AG04450 (cell line): Measurements from ENCODE around the gene TOR4A. TPM values are rescaled to one million over a fixed set of nuclear protein-coding genes. Genes with fewer than 3 reads are reported as not detected.

Experiments
- CTCF ChIA-PET: fragments of 300-600, 350-600 bp; formaldehyde crosslinking; extraction: SDS; loops from one replicate; lab custom pipeline; 2022; ENCODE audit warnings: antibody characterized with exemption, inconsistent platforms; lab: Charles Lee
- POLR2A ChIA-PET: fragments of 350-600 bp; formaldehyde crosslinking; extraction: SDS; loops from one replicate; lab custom pipeline; 2021; ENCODE audit warnings: antibody characterized with exemption, inconsistent platforms; lab: Yijun Ruan, JAX
- DNase-seq: peaks from one replicate; pipeline ENCODE4 v3.0.0-alpha.2; 2011; ENCODE audit warnings: low read depth, low spot score
- H3K27ac ChIP-seq: one replicate; pipeline ENCODE4 v1.5.1; 2012; ENCODE audit warnings: low read depth, low read length, control low read depth
- H3K27me3 ChIP-seq: one replicate; pipeline ENCODE4 v1.6.0; 2012; ENCODE audit warnings: low read length; ENCODE audit not compliant: control insufficient read depth, insufficient read depth
- H3K4me3 ChIP-seq: 2 replicates; pipeline ENCODE4 v1.5.1; 2011; ENCODE audit warnings: mild to moderate bottlenecking, low read depth, low read length, control low read depth
- H3K9me3 ChIP-seq: 2 replicates; pipeline ENCODE4 v1.5.1; 2012; ENCODE audit warnings: low read length; ENCODE audit not compliant: control insufficient read depth, insufficient read depth
- polyA plus RNA-seq: library from polyadenylated mRNA; depleted of rRNA; stranded (reverse); fragments of >200 nt; gene quantifications from 2 replicates; pipeline ENCODE4 v1.2.3, GENCODE V29; 2011
- TF ChIP-seq, protein P1 (sequence below): IDR thresholded peaks from 2 replicates; pipeline ENCODE4 v1.5.1; 2011; ENCODE audit warnings: low read depth, low read length, control low read depth, inconsistent platforms

TOR4A gene
- polyA plus RNA-seq, 1 experiment, result 14.1 TPM

GRCh38 chr9:137301081-137301947 lies 23.8 kb downstream of the TOR4A start:
- peak overlapping the region; percentile 46 for H3K4me3 ChIP-seq
- no peaks in the 10 kb centered on the region; the same call in 1 of the 2 replicates for H3K9me3 ChIP-seq
- TF ChIP-seq, protein P1, sequence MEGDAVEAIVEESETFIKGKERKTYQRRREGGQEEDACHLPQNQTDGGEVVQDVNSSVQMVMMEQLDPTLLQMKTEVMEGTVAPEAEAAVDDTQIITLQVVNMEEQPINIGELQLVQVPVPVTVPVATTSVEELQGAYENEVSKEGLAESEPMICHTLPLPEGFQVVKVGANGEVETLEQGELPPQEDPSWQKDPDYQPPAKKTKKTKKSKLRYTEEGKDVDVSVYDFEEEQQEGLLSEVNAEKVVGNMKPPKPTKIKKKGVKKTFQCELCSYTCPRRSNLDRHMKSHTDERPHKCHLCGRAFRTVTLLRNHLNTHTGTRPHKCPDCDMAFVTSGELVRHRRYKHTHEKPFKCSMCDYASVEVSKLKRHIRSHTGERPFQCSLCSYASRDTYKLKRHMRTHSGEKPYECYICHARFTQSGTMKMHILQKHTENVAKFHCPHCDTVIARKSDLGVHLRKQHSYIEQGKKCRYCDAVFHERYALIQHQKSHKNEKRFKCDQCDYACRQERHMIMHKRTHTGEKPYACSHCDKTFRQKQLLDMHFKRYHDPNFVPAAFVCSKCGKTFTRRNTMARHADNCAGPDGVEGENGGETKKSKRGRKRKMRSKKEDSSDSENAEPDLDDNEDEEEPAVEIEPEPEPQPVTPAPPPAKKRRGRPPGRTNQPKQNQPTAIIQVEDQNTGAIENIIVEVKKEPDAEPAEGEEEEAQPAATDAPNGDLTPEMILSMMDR, result no peak
- H3K27ac ChIP-seq, result no peak overlapping the region
- POLR2A ChIA-PET, result interaction anchor here (0.6 to 2.3 kb wide), 4 partner anchors 8 to 95 kb away, joined by 3 to 11 read pairs (median 5); partner anchors contain the start of gene TUBB4B
- H3K27me3 ChIP-seq, result peaks cover 32% of the 10 kb centered on the region
- CTCF ChIA-PET, result interaction anchor here (1.0 to 1.1 kb wide), 2 partner anchors 35 to 109 kb away, joined by 3 to 5 read pairs; no protein-coding TSS in a partner anchor
- DNase-seq, result no peak

DNA sequence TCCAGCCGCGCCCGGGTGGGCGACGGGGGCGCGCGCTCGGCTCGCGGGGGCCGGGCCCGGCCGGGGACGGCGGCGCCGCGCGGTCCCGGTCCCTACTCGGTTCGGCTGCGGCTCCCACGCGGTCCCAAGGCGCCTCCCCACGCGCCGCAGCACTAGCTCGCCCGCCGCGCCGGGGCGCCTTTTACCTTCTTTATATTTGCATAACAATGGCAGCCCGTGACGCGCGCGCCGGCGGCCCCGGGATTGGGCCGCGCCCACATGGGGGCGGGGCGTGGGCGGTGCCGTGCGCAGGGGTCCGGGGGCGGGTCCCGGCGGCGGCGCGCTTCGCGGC lies 24.6 kb downstream of the TOR4A start, which contains the start of gene NRARP:
NRARP (minus strand) TSS at position 154 of the 331 bp plus-strand sequence. CDS start 343 bp downstream, outside the sequence.
- ChIA-PET CTCF (interaction anchor here (0.6 to 1.1 kb wide), 8 partner anchors 11 to 135 kb away, joined by 3 to 11 read pairs (median 3); no protein-coding TSS in a partner anchor), POLR2A (interaction anchor here (0.6 to 2.3 kb wide), 3 partner anchors 9 to 94 kb away, joined by 3 to 11 read pairs (median 6); partner anchors contain the start of gene TUBB4B)
- no peak for DNase-seq
- TF ChIP-seq, protein P1, result no peak
- Histone ChIP-seq H3K27ac (no peak within 1 kb of the TSS), H3K27me3 (peaks cover 27% of the 10 kb centered on the region), H3K9me3 (no peaks in the 10 kb centered on the region; the same call in 1 of the 2 replicates), H3K4me3 (peak within 1 kb of the TSS; percentile 47)

- POLR2A ChIA-PET, result interaction anchor here (1.1 to 2.3 kb wide), 2 partner anchors 62 to 94 kb away, joined by 3 to 6 read pairs; partner anchors contain the start of gene TUBB4B
- TF ChIP-seq, protein P1, result peak; percentile 59
- no peak for DNase-seq
- no peaks in the 10 kb centered on the region; the same call in 1 of the 2 replicates for H3K9me3 ChIP-seq
- peak overlapping the region; percentile 45 for H3K4me3 ChIP-seq
- H3K27me3 ChIP-seq, result peaks cover 23% of the 10 kb centered on the region
- no peak overlapping the region for H3K27ac ChIP-seq
- CTCF ChIA-PET, result interaction anchor here (0.6 to 1.1 kb wide), 7 partner anchors 10 to 134 kb away, joined by 3 to 11 read pairs (median 3); no protein-coding TSS in a partner anchor
Measured at GRCh38 chr9:137302449-137303150, 25.1 kb downstream of the TOR4A start.

GRCh38 chr9:137303151-137303892 lies 25.8 kb downstream of the TOR4A start:
- DNase-seq, result no peak
- H3K4me3 ChIP-seq, result no peak overlapping the region
- POLR2A ChIA-PET, result interaction anchor here (2.3 kb wide), 1 partner anchor 63 kb away, joined by 6 read pairs; the partner anchor contains the start of gene TUBB4B
- TF ChIP-seq, protein P1, result no peak
- H3K9me3 ChIP-seq, result no peaks in the 10 kb centered on the region; the same call in 1 of the 2 replicates
- peaks cover 22% of the 10 kb centered on the region for H3K27me3 ChIP-seq
- no peak overlapping the region for H3K27ac ChIP-seq
- CTCF ChIA-PET, result interaction anchor here (1.0 kb wide), 1 partner anchor 141 kb away, joined by 3 read pairs; no protein-coding TSS in a partner anchor
